ENCODE measurements around the gene ETV2.
"Not testable (repeated sequence)": the region's sequence is repeated elsewhere in the genome, so short reads cannot be mapped to it uniquely, and the experiment has no call there.

Gene ETV2

GRCh38 chr19:35628565-35629331, 12.8 kb upstream of the ETV2 start, which contains the start of gene RBM42:
RBM42 (plus strand) TSS chr19:35629036; CDS start chr19:35629154, 118 bp downstream.
- DNase-seq: peak; percentile 99

DNA sequence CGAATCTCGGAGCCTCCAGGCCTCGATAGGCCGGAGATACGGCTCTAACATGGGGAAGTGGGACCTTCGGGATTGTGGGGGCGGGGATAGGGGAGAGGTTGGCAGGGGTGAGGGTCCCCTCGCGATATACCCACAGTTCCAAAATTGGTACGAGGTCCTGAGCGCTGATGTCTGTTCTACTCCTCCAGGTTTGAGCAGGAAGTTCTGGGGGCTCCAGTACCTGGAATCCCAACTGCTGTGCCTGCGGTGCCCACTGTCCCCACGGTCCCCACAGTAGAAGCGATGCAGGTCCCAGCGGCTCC, 12.3 kb upstream of the ETV2 start:
- DNase-seq: no peak

- no peak for DNase-seq
Observed at GRCh38 chr19:35633727-35634440, 7.7 kb upstream of the ETV2 start.

DNA sequence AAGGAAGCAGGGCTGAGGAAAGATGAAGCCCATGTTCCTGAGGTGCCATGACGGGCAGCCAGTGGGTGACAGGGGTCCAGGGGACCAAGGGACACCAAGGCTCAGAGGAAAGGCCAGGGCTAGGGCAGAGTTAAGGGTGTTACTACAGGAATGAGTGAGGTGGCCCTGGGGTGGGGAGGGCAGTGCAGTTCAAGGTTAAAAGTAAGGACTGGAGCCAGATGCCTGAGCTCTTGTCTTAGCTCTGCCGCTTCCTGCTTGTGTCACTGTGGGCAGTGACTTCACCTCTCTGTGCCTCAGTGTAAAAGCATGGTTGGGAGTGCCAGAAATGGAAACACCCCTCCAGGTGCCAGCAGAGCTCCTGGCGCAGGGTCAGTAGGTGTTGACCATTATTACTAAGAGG, 4.9 kb upstream of the ETV2 start:
- no peak for DNase-seq

- no peak for DNase-seq
Observed at GRCh38 chr19:35637165-35637564, 4.4 kb upstream of the ETV2 start.

GRCh38 chr19:35639321-35639639, 2.3 kb upstream of the ETV2 start:
- DNase-seq: no peak

DNA sequence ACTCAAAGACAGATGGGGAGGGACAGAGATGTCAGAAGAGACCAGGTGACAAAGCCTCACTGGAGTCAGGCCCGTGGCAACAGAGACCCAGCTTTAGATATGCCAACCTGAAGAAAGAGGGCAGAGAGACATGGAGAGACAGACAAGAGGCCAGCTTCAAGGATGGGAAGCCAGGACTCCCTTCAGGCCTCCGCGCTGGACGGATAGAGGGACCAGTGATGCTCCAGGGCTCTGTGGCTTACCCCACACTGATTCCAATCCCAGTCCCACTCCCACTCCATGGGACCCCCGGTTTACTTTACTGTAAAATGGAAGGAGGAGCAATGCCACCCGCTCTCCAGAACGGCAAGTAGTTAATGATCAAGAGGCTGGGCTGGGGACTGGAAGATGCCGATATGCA, 1.7 kb upstream of the ETV2 start:
- DNase-seq: no peak

- no peak for DNase-seq
Observed at GRCh38 chr19:35642312-35642711, 767 bp downstream of the ETV2 start.

DNA sequence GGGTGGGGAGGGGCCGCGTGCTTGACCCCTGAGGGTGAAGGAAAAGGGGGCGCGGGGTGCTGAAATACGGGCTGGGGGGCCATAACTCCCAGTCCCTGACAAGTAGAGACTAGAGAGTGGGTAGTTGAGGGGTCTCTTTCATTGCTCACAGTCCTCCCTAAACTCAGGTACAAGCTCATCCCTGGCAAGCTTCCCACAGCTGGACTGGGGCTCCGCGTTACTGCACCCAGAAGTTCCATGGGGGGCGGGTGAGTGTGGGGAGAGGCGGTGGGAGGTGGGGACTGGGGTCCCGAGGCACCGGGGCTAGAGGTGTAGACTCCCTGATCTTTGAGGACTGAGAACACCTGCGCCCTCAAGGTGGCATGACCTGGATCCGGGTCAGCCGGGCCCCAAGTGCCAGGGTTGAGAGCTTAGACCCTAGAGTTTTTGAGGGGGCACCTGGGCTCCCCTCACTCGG, 1.3 kb downstream of the ETV2 start:
- no peak for DNase-seq

GRCh38 chr19:35643255-35644205, 2.0 kb downstream of the ETV2 start:
- DNase-seq: peak; percentile 74

DNA sequence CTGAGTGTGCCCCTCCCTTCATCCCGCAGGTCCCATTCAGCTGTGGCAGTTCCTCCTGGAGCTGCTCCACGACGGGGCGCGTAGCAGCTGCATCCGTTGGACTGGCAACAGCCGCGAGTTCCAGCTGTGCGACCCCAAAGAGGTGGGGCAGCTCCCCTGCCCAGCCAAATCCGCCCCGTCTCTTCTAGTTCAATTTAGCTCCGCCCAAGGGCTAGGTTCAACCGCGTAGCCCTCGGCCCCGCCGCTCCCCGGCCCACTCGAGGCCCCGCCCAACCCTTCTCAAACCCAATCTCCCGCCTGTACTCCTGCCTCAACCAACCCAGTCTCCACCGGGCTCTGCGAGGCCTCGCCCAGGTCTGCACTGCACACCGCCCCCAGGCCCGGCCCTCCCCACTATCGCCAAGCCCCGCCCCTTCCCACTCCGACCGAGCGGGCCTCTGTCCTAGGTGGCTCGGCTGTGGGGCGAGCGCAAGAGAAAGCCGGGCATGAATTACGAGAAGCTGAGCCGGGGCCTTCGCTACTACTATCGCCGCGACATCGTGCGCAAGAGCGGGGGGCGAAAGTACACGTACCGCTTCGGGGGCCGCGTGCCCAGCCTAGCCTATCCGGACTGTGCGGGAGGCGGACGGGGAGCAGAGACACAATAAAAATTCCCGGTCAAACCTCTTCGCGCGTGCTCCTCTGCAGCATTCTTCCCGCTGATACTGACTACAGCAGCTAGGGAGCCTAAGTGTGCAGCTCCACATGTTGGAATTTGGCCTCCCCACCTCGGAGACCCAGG, 2.9 kb downstream of the ETV2 start:
- peak; percentile 96 for DNase-seq

GRCh38 chr19:35644987-35645679, 3.6 kb downstream of the ETV2 start:
- DNase-seq: peak; percentile 65

DNA sequence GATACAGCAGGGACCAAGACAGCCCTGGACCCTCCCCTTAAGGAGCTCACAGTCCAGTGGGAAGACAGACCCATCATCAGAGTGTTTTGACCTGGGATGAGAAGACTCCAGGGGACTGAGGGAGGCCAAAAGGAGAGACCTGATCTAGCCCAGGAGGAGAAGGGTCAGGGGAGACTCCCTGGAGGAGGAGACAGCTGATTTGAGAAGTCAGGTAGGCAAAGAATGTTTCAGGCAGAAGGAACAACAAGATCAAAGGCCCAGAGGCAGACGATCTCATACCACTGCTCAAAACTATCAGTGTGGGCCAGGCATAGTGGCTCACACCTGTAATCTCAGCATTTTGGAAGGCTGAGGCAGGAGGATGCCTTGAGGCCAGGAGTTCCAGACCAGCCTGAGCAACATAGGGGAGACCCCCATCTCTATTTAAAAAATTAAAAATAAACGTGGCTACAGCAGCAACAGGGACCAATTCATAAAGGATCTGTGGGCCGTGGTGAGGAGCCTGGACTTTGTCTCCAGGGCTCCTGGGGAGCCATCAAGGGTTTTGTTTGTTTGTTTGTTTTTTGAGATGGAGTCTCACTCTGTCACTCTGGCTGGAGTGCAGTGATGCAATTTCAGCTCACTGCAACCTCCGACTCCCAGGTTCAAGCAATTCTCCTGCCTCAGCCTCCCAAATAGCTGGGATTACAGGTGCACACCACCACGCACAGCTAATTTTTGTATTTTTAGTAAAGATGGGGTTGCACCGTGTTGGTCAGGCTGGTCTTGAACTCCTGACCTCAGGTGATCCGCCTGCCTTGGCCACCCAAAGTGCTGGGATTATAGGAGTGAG, 4.4 kb downstream of the ETV2 start:
- DNase-seq: no peak

- peak; percentile 99 for DNase-seq
Observed at GRCh38 chr19:35648017-35648961, 6.7 kb downstream of the ETV2 start, which contains the start of gene COX6B1. COX6B1 (plus strand) TSS chr19:35648323; CDS start chr19:35651244, 2,921 bp downstream.

- DNase-seq: no peak
Observed at GRCh38 chr19:35650581-35650980, 9.0 kb downstream of the ETV2 start.

GRCh38 chr19:35654828-35655227, 13.3 kb downstream of the ETV2 start:
- DNase-seq: not testable (repeated sequence)

DNA sequence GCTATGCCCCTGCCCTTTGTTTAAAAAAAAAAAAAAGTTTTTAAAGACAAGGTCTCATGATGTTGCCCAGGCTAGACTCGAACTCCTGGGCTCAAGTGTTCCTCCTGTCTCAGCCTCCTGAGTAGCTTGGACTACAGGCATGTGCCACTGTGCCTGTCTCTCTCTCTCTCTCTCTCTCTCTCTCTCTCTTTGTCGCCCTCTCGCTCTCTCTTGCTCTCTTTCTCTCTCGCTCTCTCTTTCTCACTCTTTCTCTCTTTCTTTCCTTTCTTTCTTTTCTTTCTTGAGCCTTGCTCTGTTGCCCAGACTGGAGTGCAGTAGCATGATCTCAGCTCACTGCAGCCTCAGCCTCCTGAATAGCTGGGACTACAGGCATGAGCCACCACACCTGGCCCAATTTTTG, 14.1 kb downstream of the ETV2 start:
- DNase-seq: no peak

DNA sequence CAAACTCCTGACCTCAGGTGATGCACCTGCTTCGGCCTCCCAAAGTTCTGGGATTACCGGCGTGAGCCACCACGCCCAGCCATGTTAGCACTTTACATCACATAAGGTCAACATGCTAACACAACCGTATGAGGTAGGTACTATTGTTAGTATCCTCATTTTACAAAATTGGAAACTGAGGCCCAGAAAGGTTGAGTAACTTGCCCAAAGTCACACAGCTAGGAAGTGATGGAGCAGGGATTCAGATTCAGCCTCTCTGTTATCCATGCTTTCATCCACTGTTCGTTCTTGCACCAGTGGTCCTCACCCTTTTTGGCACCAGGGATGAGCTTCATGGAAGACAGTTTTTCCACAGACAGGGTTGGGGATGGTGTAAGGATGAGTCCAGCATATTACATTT, 15.2 kb downstream of the ETV2 start:
- no peak for DNase-seq

- no peak for DNase-seq
Observed at GRCh38 chr19:35657904-35658700, 16.6 kb downstream of the ETV2 start.
